HepG2 (cell line): ENCODE results near the gene HNRNPUL2. TPM values are rescaled to one million over a fixed set of nuclear protein-coding genes. Genes with fewer than 3 reads are reported as not detected.

Experiments used
- ATAC-seq: fragments of 200-7000 bp; cut with Tn5 transposase; 3 replicates; pipeline ENCODE4 v1.9.1; 2020; ENCODE audit warnings: mild to moderate bottlenecking, moderate library complexity
- BruUV-seq: library from RNA; stranded (reverse); fragments of 400-500 nt; replicated peaks from 2 replicates; lab custom pipeline; 2021; lab: Mats Ljungman, UMichigan
- CTCF ChIA-PET: fragments of 300-600 bp; formaldehyde crosslinking; extraction: SDS; loops from one replicate; lab custom pipeline; 2021; ENCODE audit warnings: low total read pairs, inconsistent platforms, low intra/inter-chr PET ratio; lab: Yijun Ruan, JAX
- POLR2A ChIA-PET: fragments of 350-600 bp; sonication (Branson Sonifier 250); formaldehyde crosslinking; loops from one replicate; lab custom pipeline; 2020; ENCODE audit warnings: antibody characterized with exemption, inconsistent platforms; lab: Yijun Ruan, JAX
- DNase-seq: peaks from one replicate; pipeline ENCODE4 v3.0.0-alpha.2; 2015; ENCODE audit warnings: low spot score
- FAIRE-seq: peaks from 3 replicates; lab custom pipeline; 2011; peaks lifted over from hg19 to GRCh38; lab: Jason Lieb, UNC
- H2AFZ ChIP-seq: one replicate; pipeline ENCODE4 v1.6.1; 2011; ENCODE audit warnings: low read length, inconsistent platforms
- H3K27ac ChIP-seq: fragments of 300-600 bp; 3 replicates; pipeline ENCODE4 v1.8.0; 2011; ENCODE audit warnings: mixed run types, mild to moderate bottlenecking, mixed read lengths, low read length, inconsistent platforms; ENCODE audit not compliant: insufficient read depth; ENCODE audit errors: extremely low read length
- H3K27me3 ChIP-seq, 2 experiments: fragments of 200-600 bp in 1 of 2; 2 replicates in 1 of 2; 3 replicates in 1 of 2; pipeline versions ENCODE4 v1.6.0 to v1.8.0; 2011; ENCODE audit warnings: low read length in 2 of 2, mild to moderate bottlenecking in 2 of 2, moderate library complexity in 2 of 2, inconsistent platforms in 1 of 2; ENCODE audit not compliant: insufficient read depth in 2 of 2, control insufficient read depth in 1 of 2
- H3K36me3 ChIP-seq, 2 experiments: fragments of 200-600 bp in 1 of 2; replicated peaks in 1 of 2; 2 replicates in 1 of 2; 3 replicates in 1 of 2; pipeline versions ENCODE4 v1.5.1 to v1.8.0; 2011; ENCODE audit warnings: low read length in 2 of 2, inconsistent platforms in 1 of 2; ENCODE audit not compliant: insufficient read depth in 2 of 2, control insufficient read depth in 1 of 2
- H3K4me1 ChIP-seq: 2 replicates; pipeline ENCODE4 v1.5.1; 2012; ENCODE audit warnings: low read length, inconsistent platforms; ENCODE audit not compliant: insufficient read depth
- H3K4me2 ChIP-seq: 2 replicates; pipeline ENCODE4 v1.6.0; 2011; ENCODE audit warnings: low read depth, low read length, inconsistent platforms
- H3K4me3 ChIP-seq, 3 experiments: fragments of 200-600 bp in 1 of 3; sonication (generic), shearing (Covaris generic) in 1 of 3; replicated peaks in 1 of 3; 2 replicates each; pipeline ENCODE4 v1.5.1; 2011 to 2016; ENCODE audit warnings: low read length in 3 of 3, inconsistent platforms in 2 of 3, low read depth in 2 of 3, mild to moderate bottlenecking in 2 of 3, control low read depth in 1 of 3, mixed read lengths in 1 of 3; ENCODE audit not compliant: insufficient read depth in 1 of 3
- H3K79me2 ChIP-seq: one replicate; pipeline ENCODE4 v1.6.1; 2011; ENCODE audit warnings: low read length, inconsistent platforms; ENCODE audit not compliant: insufficient read depth
- H3K9ac ChIP-seq: 2 replicates; pipeline ENCODE4 v1.6.0; 2011; ENCODE audit warnings: mild to moderate bottlenecking, low read depth, low read length, inconsistent platforms; ENCODE audit not compliant: insufficient read depth
- H3K9me3 ChIP-seq: 2 replicates; pipeline ENCODE4 v1.5.1; 2012; ENCODE audit warnings: mild to moderate bottlenecking, low read length
- H4K20me1 ChIP-seq: 2 replicates; pipeline ENCODE4 v1.6.0; 2011; ENCODE audit warnings: inconsistent platforms, mild to moderate bottlenecking, low read length, moderate library complexity; ENCODE audit not compliant: insufficient read depth
- ELF3 ChIP-seq: IDR thresholded peaks from 2 replicates; pipeline ENCODE4 v1.6.1; 2016; ENCODE audit warnings: missing genetic modification reagents, missing compliant biosample characterization
- MIER2 ChIP-seq: IDR thresholded peaks from 2 replicates; pipeline ENCODE4 v1.6.1; 2016; ENCODE audit warnings: missing biosample characterization, missing genetic modification reagents
- MTF1 ChIP-seq: sonication (generic); formaldehyde crosslinking; IDR thresholded peaks from 2 replicates; pipeline ENCODE4 v1.5.0; 2020; ENCODE audit warnings: missing genetic modification reagents
- POLR2G ChIP-seq: fragments of 200-400 bp; formaldehyde crosslinking; IDR thresholded peaks from 2 replicates; pipeline ENCODE4 v1.6.1; 2018; ENCODE audit warnings: mild to moderate bottlenecking, low read depth, low read length, moderate library complexity
- PPARG ChIP-seq: conservative IDR thresholded peaks from 2 replicates; pipeline ENCODE4 v1.6.1; 2016; ENCODE audit warnings: missing biosample characterization, missing genetic modification reagents
- PRPF4 ChIP-seq: fragments of 200-400 bp; formaldehyde crosslinking; IDR thresholded peaks from 2 replicates; pipeline ENCODE4 v1.6.1; 2016; ENCODE audit warnings: low read length, low read depth; ENCODE audit not compliant: poor library complexity, severe bottlenecking
- PTBP1 ChIP-seq: fragments of 200-400 bp; formaldehyde crosslinking; IDR thresholded peaks from 2 replicates; pipeline ENCODE4 v1.6.1; 2018; ENCODE audit warnings: low read length, low read depth; ENCODE audit not compliant: poor library complexity, severe bottlenecking
- SIN3A ChIP-seq: IDR thresholded peaks from 2 replicates; pipeline ENCODE4 v1.6.1; 2011; ENCODE audit warnings: low read depth, mild to moderate bottlenecking, control low read depth, low read length, borderline replicate concordance
- TP53 ChIP-seq: sonication (generic); formaldehyde crosslinking; conservative IDR thresholded peaks from 2 replicates; pipeline ENCODE4 v1.4.0; 2020; ENCODE audit warnings: missing genetic modification reagents
- ZMYM4 ChIP-seq: sonication (generic); formaldehyde crosslinking; IDR thresholded peaks from 2 replicates; pipeline ENCODE4 v1.8.1; 2023; ENCODE audit warnings: mild to moderate bottlenecking, missing genetic modification reagents
- ZNF3 ChIP-seq: IDR thresholded peaks from 2 replicates; pipeline ENCODE4 v1.7.0; 2017; ENCODE audit warnings: inconsistent platforms
- ZNF781 ChIP-seq: sonication (generic); formaldehyde crosslinking; IDR thresholded peaks from 2 replicates; pipeline ENCODE4 v1.5.1; 2020; ENCODE audit warnings: borderline replicate concordance, mild to moderate bottlenecking, missing genetic modification reagents; ENCODE audit errors: not compliant biosample characterization
- WGBS: methylation state at CpG from one replicate; pipeline ENCODE4 v1.1.6; 2017; ENCODE audit warnings: low lambda C conversion rate; 5-methylcytosine and 5-hydroxymethylcytosine counted together
- in situ Hi-C: cut with HindIII; loops from 2 replicates; pipeline ENCODE4 v1.10.0; 2017; ENCODE audit warnings: low pct_unique_long_range_greater_than_20kb; ENCODE audit not compliant: extremely low pct_ligation_motif_present
- intact Hi-C: fragments of 100-400 bp; cut with micrococcal nuclease; formaldehyde crosslinking; loops from one replicate; pipeline ENCODE4 v1.10.0; 2022; ENCODE audit not compliant: unreplicated experiment
- polyA plus RNA-seq, 8 experiments: library from polyadenylated mRNA; depleted of rRNA in 3 of 8; stranded (reverse) in 7 of 8; unstranded in 1 of 8; fragments of >200 nt; fragmentation: Illumina TruSeq in 4 of 8; extraction: Trizol in 4 of 8; gene quantifications; 2 replicates each; pipeline versions ENCODE4 v1.2.1 to v1.2.3, GENCODE V29; 2011 to 2016; ENCODE audit warnings: low read depth in 4 of 8, missing spikeins in 1 of 8, mixed read lengths in 1 of 8; ENCODE audit not compliant: insufficient read depth in 1 of 8
- total RNA-seq, 5 experiments: library from RNA; depleted of rRNA; stranded (reverse); fragments of >200 nt; fragmentation: Illumina TruSeq; extraction: Trizol; gene quantifications; 2 replicates each; pipeline ENCODE4 v1.2.3, GENCODE V29; 2016; ENCODE audit warnings: low read depth in 1 of 5
- TF ChIP-seq, protein P1 (sequence below), 2 experiments: IDR thresholded peaks; 2 replicates each; pipeline ENCODE4 v1.6.1; 2011 to 2012; ENCODE audit warnings: low read length in 2 of 2, borderline replicate concordance in 1 of 2, low read depth in 1 of 2, mild to moderate bottlenecking in 1 of 2, moderate library complexity in 1 of 2
- TF ChIP-seq, protein P2 (sequence below): sonication (generic); formaldehyde crosslinking; IDR thresholded peaks from 2 replicates; pipeline ENCODE4 v1.5.1; 2020; ENCODE audit warnings: mild to moderate bottlenecking, missing genetic modification reagents, borderline replicate concordance

HNRNPUL2 gene
- total and polyA plus RNA-seq, 2 of the 13 experiments (the other 11 are each of a cell fraction or from before 2014, with no cell fraction given): 8.4 to 9.6 TPM

DNA sequence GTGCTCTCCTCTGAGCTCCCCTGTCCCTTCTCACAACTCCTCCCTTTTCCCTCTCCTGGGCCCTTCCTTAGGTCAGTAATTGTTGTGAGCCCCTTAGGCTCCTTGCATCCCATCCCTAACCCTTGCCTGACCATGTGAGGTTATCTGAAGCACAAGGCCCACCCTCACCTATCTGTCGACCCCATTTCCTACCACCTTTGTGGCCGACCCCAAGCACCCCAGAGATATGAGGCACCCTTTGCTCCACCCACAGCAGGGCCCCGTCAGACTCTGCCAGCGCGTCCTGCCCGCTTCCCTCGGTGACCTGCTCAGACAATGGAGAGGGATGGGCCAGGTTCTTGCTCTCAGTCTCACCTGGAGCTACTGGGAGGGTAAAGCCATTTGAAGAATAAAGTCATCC is 18.5 kb downstream of the HNRNPUL2 start:
- H3K36me3 ChIP-seq: peaks cover 7 to 48% of the 10 kb centered on the region in 2 experiments
- no peaks in the 10 kb centered on the region for H3K27me3 ChIP-seq
- no TSS peak for BruUV-seq
- TF ChIP-seq POLR2G (0 out of 2 replicates have a peak, but pooled peaks have one; percentile 5), PTBP1 (no peak)
- DNase-seq (no peak), FAIRE-seq (no peak), ATAC-seq (no peak)
- 96% methylated on average over 7 of the region's 7 CpGs for WGBS
- peaks cover 18% of the 10 kb centered on the region for H3K4me1 ChIP-seq
- POLR2A ChIA-PET: interaction anchor here (1.4 to 4.3 kb wide), 2 partner anchors 18 to 45 kb away, joined by 4 to 27 read pairs; partner anchors contain the start of genes HNRNPUL2 and ZBTB3
- no peak overlapping the region for H3K27ac ChIP-seq
- no peaks in the 10 kb centered on the region for H3K9me3 ChIP-seq
- H3K4me3 ChIP-seq: no peak overlapping the region
- H4K20me1 ChIP-seq: peaks cover 6% of the 10 kb centered on the region; the same call in 1 of the 2 replicates
- CTCF ChIA-PET: no interaction called here
- in situ Hi-C loops (loop anchor here (10.0 kb wide), 1 partner anchor 314 kb away; no protein-coding TSS in a partner anchor), intact Hi-C loops (no loop called here)
- H2AFZ ChIP-seq: no peak overlapping the region
- no peak overlapping the region for H3K9ac ChIP-seq
- no peak overlapping the region for H3K4me2 ChIP-seq
- H3K79me2 ChIP-seq: no peaks in the 10 kb centered on the region

DNA sequence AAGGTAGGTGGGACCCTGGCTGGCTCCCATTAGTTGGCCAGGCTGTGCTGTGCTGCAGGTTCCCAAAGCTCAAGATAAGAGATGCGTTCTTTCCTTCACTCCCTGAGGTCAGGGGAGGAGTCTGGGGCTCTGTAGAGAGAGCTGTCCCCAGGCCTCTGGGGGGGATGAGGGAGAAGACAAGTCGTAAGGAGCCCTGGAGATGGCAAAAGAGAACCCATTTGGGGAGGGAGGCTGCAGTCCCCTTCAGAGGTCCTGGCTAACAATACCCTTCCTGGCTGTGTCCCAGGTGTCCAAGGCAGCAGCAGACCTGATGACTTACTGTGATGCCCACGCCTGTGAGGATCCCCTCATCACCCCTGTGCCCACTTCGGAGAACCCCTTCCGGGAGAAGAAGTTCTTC is 18.9 kb downstream of the HNRNPUL2 start:
- Histone ChIP-seq H2AFZ (no peak overlapping the region), H4K20me1 (peaks cover 6% of the 10 kb centered on the region; the same call in 1 of the 2 replicates), H3K79me2 (no peaks in the 10 kb centered on the region), H3K9me3 (no peaks in the 10 kb centered on the region), H3K36me3 (peaks cover 7 to 44% of the 10 kb centered on the region in 2 experiments), H3K9ac (no peak overlapping the region), H3K4me1 (peaks cover 18% of the 10 kb centered on the region), H3K4me3 (no peak overlapping the region), H3K27ac (no peak overlapping the region), H3K27me3 (no peaks in the 10 kb centered on the region), H3K4me2 (no peak overlapping the region)
- CTCF ChIA-PET: no interaction called here
- BruUV-seq: no TSS peak
- ATAC-seq (no peak), DNase-seq (no peak), FAIRE-seq (no peak)
- in situ Hi-C loops: loop anchor here (10.0 kb wide), 1 partner anchor 314 kb away; no protein-coding TSS in a partner anchor
- intact Hi-C loops: no loop called here
- 90% methylated on average over 5 of the region's 5 CpGs for WGBS
- POLR2A ChIA-PET: interaction anchor here (1.4 to 4.3 kb wide), 3 partner anchors 19 to 123 kb away, joined by 4 to 27 read pairs (median 4); partner anchors contain the start of genes HNRNPUL2, STX5 and ZBTB3
- no peak for TF ChIP-seq SIN3A
- TF ChIP-seq ELF3: no peak
- TF ChIP-seq PRPF4: no peak
- no peak for TF ChIP-seq PPARG (CRISPR knock-in tag)
- TF ChIP-seq TP53: no peak
- no peak for TF ChIP-seq ZNF3 (CRISPR knock-in tag)
- TF ChIP-seq, protein P1, sequence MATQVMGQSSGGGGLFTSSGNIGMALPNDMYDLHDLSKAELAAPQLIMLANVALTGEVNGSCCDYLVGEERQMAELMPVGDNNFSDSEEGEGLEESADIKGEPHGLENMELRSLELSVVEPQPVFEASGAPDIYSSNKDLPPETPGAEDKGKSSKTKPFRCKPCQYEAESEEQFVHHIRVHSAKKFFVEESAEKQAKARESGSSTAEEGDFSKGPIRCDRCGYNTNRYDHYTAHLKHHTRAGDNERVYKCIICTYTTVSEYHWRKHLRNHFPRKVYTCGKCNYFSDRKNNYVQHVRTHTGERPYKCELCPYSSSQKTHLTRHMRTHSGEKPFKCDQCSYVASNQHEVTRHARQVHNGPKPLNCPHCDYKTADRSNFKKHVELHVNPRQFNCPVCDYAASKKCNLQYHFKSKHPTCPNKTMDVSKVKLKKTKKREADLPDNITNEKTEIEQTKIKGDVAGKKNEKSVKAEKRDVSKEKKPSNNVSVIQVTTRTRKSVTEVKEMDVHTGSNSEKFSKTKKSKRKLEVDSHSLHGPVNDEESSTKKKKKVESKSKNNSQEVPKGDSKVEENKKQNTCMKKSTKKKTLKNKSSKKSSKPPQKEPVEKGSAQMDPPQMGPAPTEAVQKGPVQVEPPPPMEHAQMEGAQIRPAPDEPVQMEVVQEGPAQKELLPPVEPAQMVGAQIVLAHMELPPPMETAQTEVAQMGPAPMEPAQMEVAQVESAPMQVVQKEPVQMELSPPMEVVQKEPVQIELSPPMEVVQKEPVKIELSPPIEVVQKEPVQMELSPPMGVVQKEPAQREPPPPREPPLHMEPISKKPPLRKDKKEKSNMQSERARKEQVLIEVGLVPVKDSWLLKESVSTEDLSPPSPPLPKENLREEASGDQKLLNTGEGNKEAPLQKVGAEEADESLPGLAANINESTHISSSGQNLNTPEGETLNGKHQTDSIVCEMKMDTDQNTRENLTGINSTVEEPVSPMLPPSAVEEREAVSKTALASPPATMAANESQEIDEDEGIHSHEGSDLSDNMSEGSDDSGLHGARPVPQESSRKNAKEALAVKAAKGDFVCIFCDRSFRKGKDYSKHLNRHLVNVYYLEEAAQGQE (IDR thresholded peaks at IDR 0.05; ENCODE audit: borderline replicate concordance in 1 of 2, low read depth in 1 of 2, low read length in 2 of 2): no peak
- TF ChIP-seq MTF1 (CRISPR knock-in tag): no peak
- TF ChIP-seq, protein P2, sequence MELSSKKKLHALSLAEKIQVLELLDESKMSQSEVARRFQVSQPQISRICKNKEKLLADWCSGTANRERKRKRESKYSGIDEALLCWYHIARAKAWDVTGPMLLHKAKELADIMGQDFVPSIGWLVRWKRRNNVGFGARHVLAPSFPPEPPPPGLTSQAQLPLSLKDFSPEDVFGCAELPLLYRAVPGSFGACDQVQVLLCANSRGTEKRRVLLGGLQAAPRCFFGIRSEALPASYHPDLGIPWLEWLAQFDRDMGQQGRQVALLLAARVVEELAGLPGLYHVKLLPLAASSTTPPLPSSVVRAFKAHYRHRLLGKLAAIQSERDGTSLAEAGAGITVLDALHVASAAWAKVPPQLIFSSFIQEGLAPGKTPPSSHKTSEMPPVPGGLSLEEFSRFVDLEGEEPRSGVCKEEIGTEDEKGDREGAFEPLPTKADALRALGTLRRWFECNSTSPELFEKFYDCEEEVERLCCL (CRISPR knock-in tag): no peak
- no peak for TF ChIP-seq MIER2 (CRISPR knock-in tag)
- no peak for TF ChIP-seq ZNF781
- no peak for TF ChIP-seq ZMYM4
